H9 (cell line): ENCODE data around the gene ABHD14A. TPM values are rescaled to one million over a fixed set of nuclear protein-coding genes. Genes with fewer than 3 reads are reported as not detected.

Source experiments
- DNase-seq: peaks from one replicate; pipeline ENCODE4 v3.0.0-alpha.2; 2017
- H2AFZ ChIP-seq: one replicate; pipeline ENCODE4 v1.6.1; 2013; ENCODE audit warnings: mild to moderate bottlenecking, low read length, control low read depth, moderate library complexity
- H2AK5ac ChIP-seq: 2 replicates; pipeline ENCODE4 v1.6.1; 2013; ENCODE audit warnings: low read length, control low read depth, mixed read lengths; ENCODE audit not compliant: insufficient read length
- H2BK120ac ChIP-seq: one replicate; pipeline ENCODE4 v1.6.1; 2013; ENCODE audit warnings: low read depth, mild to moderate bottlenecking, low read length, control low read depth, inconsistent platforms; ENCODE audit not compliant: poor library complexity, severe bottlenecking
- H2BK12ac ChIP-seq: 2 replicates; pipeline ENCODE4 v1.6.1; 2013; ENCODE audit warnings: low read length, control low read depth, mixed read lengths, low read depth; ENCODE audit not compliant: insufficient read length
- H2BK15ac ChIP-seq: 2 replicates; pipeline ENCODE4 v1.6.1; 2013; ENCODE audit warnings: low read depth, low read length, control low read depth
- H2BK20ac ChIP-seq: one replicate; pipeline ENCODE4 v1.6.1; 2013; ENCODE audit warnings: low read depth, mild to moderate bottlenecking, low read length, control low read depth, inconsistent platforms; ENCODE audit not compliant: poor library complexity, severe bottlenecking
- H2BK5ac ChIP-seq: 2 replicates; pipeline ENCODE4 v1.6.1; 2013; ENCODE audit warnings: low read length, control low read depth, mixed read lengths; ENCODE audit not compliant: insufficient read length
- H3K14ac ChIP-seq: 2 replicates; pipeline ENCODE4 v1.6.1; 2013; ENCODE audit warnings: low read length, control low read depth; ENCODE audit not compliant: insufficient read depth
- H3K18ac ChIP-seq: 2 replicates; pipeline ENCODE4 v1.6.1; 2013; ENCODE audit warnings: low read depth, mild to moderate bottlenecking, mixed read lengths, low read length, control low read depth; ENCODE audit not compliant: insufficient read length
- H3K23ac ChIP-seq: 2 replicates; pipeline ENCODE4 v1.6.1; 2013; ENCODE audit warnings: low read length, control low read depth, mixed read lengths, low read depth; ENCODE audit not compliant: insufficient read length
- H3K23me2 ChIP-seq: 2 replicates; pipeline ENCODE4 v1.6.1; 2013; ENCODE audit warnings: low read depth, mild to moderate bottlenecking, mixed read lengths, low read length, control low read depth; ENCODE audit not compliant: insufficient read length, poor library complexity, severe bottlenecking
- H3K27ac ChIP-seq: 2 replicates; pipeline ENCODE4 v1.5.1; 2013; ENCODE audit warnings: low read length, control low read depth, mixed read lengths, low read depth; ENCODE audit not compliant: insufficient read length
- H3K27me3 ChIP-seq: 2 replicates; pipeline ENCODE4 v1.6.1; 2013; ENCODE audit warnings: low read length, control low read depth, inconsistent platforms; ENCODE audit not compliant: insufficient read depth
- H3K4ac ChIP-seq: 2 replicates; pipeline ENCODE4 v1.6.1; 2013; ENCODE audit warnings: low read depth, mild to moderate bottlenecking, control low read depth, inconsistent platforms, low read length, moderate library complexity
- H3K4me1 ChIP-seq: 2 replicates; pipeline ENCODE4 v1.6.1; 2013; ENCODE audit warnings: low read length, control low read depth, inconsistent platforms; ENCODE audit not compliant: insufficient read depth
- H3K4me2 ChIP-seq: 2 replicates; pipeline ENCODE4 v1.6.1; 2013; ENCODE audit warnings: low read length, control low read depth, mixed read lengths; ENCODE audit not compliant: insufficient read length, insufficient read depth
- H3K56ac ChIP-seq: 2 replicates; pipeline ENCODE4 v1.6.1; 2013; ENCODE audit warnings: low read depth, mild to moderate bottlenecking, mixed read lengths, low read length, control low read depth; ENCODE audit not compliant: insufficient read length
- H3K79me1 ChIP-seq: 2 replicates; pipeline ENCODE4 v1.6.1; 2013; ENCODE audit warnings: low read depth, mild to moderate bottlenecking, moderate library complexity, low read length, control low read depth, inconsistent platforms; ENCODE audit not compliant: insufficient read depth, poor library complexity, severe bottlenecking
- H3K79me2 ChIP-seq: 2 replicates; pipeline ENCODE4 v1.6.1; 2013; ENCODE audit warnings: low read length, control low read depth, inconsistent platforms; ENCODE audit not compliant: insufficient read depth
- H3K9ac ChIP-seq: 2 replicates; pipeline ENCODE4 v1.6.1; 2013; ENCODE audit warnings: low read length, control low read depth, mixed read lengths; ENCODE audit not compliant: insufficient read length; ENCODE audit errors: extremely low read depth
- H3K9me3 ChIP-seq: one replicate; pipeline ENCODE4 v1.6.1; 2013; ENCODE audit warnings: low read depth, low read length, inconsistent platforms; ENCODE audit not compliant: control insufficient read depth
- H3T11ph ChIP-seq: one replicate; pipeline ENCODE4 v1.6.1; 2013; ENCODE audit warnings: mild to moderate bottlenecking, low read length, control low read depth, inconsistent platforms
- H4K20me1 ChIP-seq: one replicate; pipeline ENCODE4 v1.6.1; 2013; ENCODE audit not compliant: control insufficient read depth, insufficient read length, insufficient read depth
- H4K5ac ChIP-seq: 2 replicates; pipeline ENCODE4 v1.6.1; 2013; ENCODE audit warnings: low read depth, mild to moderate bottlenecking, mixed read lengths, low read length, control low read depth; ENCODE audit not compliant: insufficient read length
- H4K8ac ChIP-seq: replicated peaks from 2 replicates; pipeline ENCODE4 v1.6.1; 2013; ENCODE audit warnings: low read length, control low read depth, mixed read lengths, low read depth; ENCODE audit not compliant: insufficient read length
- H4K91ac ChIP-seq: 2 replicates; pipeline ENCODE4 v1.6.1; 2013; ENCODE audit warnings: low read depth, mild to moderate bottlenecking, moderate library complexity, mixed read lengths, low read length, control low read depth; ENCODE audit not compliant: insufficient read length
- H3K27ac Mint-ChIP-seq, 3 experiments: 2 replicates in 2 of 3; 3 replicates in 1 of 3; pipeline ENCODE4 v1.8.0; 2020 to 2021; ENCODE audit warnings: mixed read lengths in 3 of 3, mild to moderate bottlenecking in 1 of 3, moderate library complexity in 1 of 3
- H3K27me3 Mint-ChIP-seq: 2 replicates; pipeline ENCODE4 v1.8.0; 2021; ENCODE audit warnings: low read depth, mild to moderate bottlenecking, moderate library complexity, mixed read lengths
- H3K36me3 Mint-ChIP-seq, 3 experiments: 2 replicates in 2 of 3; 3 replicates in 1 of 3; pipeline ENCODE4 v1.8.0; 2020 to 2021; ENCODE audit warnings: low read depth in 3 of 3, mixed read lengths in 3 of 3; ENCODE audit not compliant: insufficient read depth in 1 of 3
- H3K4me1 Mint-ChIP-seq, 2 experiments: 2 replicates each; pipeline ENCODE4 v1.8.0; 2020; ENCODE audit warnings: mixed read lengths in 2 of 2
- H3K4me3 Mint-ChIP-seq, 2 experiments: 2 replicates in 1 of 2; 3 replicates in 1 of 2; pipeline ENCODE4 v1.8.0; 2020 to 2021; ENCODE audit warnings: mild to moderate bottlenecking in 2 of 2, mixed read lengths in 2 of 2, moderate library complexity in 1 of 2
- H3K9me3 Mint-ChIP-seq, 2 experiments: 2 replicates in 1 of 2; 3 replicates in 1 of 2; pipeline ENCODE4 v1.8.0; 2020; ENCODE audit warnings: mild to moderate bottlenecking in 2 of 2, mixed read lengths in 2 of 2, moderate library complexity in 1 of 2
- WGBS: extraction: QIAGEN DNeasy Blood & Tissue Kit; methylation state at CpG from one replicate; pipeline ENCODE4 v1.1.7; 2013; ENCODE audit warnings: missing lambda C conversion rate, low lambda C conversion rate, mixed read lengths; ENCODE audit not compliant: insufficient read length; ENCODE audit errors: extremely low coverage; 5-methylcytosine and 5-hydroxymethylcytosine counted together
- total RNA-seq: library from RNA; stranded (reverse); gene quantifications from 2 replicates; pipeline ENCODE4 v1.2.1, GENCODE V29; 2021
- TF ChIP-seq, protein P1 (sequence below): fragments of 200-600 bp; sonication (generic); conservative IDR thresholded peaks from 3 replicates; pipeline ENCODE4 v1.8.0; 2021; ENCODE audit warnings: antibody characterized with exemption, mild to moderate bottlenecking

ABHD14A gene
- total RNA-seq, 1 experiment from 2014 or later, result 3.1 TPM

- peaks cover 4% of the 10 kb centered on the region for H3K27me3 Mint-ChIP-seq
- peak overlapping the region in 1 of 2 experiments; percentile 30; a peak in 2 of 5 replicates for H3K4me3 Mint-ChIP-seq
Observed at GRCh38 chr3:52001443-52001974, 26.6 kb downstream of the ABHD14A start.

More at GRCh38 chr3:52001443-52001974, 26.6 kb downstream of the ABHD14A start:
- H2BK15ac ChIP-seq, result no peak overlapping the region
- no peaks in the 10 kb centered on the region for H3K79me2 ChIP-seq
- no peaks in the 10 kb centered on the region for H3K27me3 ChIP-seq
- no peak overlapping the region for H4K8ac ChIP-seq
- no CpG with 5 or more reads among the region's 18 CpGs for WGBS
- no peak overlapping the region for H4K91ac ChIP-seq
- H2AFZ ChIP-seq, result no peak overlapping the region
- H3K27ac Mint-ChIP-seq, result peak overlapping the region in 1 of 3 experiments; percentile 75; a peak in 2 of 7 replicates
- peaks cover 52 to 56% of the 10 kb centered on the region in 2 experiments for H3K4me1 Mint-ChIP-seq
- no peak overlapping the region for H3K4me2 ChIP-seq
- H3K4ac ChIP-seq, result no peak overlapping the region
- no peak overlapping the region for H2BK12ac ChIP-seq
- TF ChIP-seq, protein P1, sequence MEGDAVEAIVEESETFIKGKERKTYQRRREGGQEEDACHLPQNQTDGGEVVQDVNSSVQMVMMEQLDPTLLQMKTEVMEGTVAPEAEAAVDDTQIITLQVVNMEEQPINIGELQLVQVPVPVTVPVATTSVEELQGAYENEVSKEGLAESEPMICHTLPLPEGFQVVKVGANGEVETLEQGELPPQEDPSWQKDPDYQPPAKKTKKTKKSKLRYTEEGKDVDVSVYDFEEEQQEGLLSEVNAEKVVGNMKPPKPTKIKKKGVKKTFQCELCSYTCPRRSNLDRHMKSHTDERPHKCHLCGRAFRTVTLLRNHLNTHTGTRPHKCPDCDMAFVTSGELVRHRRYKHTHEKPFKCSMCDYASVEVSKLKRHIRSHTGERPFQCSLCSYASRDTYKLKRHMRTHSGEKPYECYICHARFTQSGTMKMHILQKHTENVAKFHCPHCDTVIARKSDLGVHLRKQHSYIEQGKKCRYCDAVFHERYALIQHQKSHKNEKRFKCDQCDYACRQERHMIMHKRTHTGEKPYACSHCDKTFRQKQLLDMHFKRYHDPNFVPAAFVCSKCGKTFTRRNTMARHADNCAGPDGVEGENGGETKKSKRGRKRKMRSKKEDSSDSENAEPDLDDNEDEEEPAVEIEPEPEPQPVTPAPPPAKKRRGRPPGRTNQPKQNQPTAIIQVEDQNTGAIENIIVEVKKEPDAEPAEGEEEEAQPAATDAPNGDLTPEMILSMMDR, result peak; percentile 99
- no peak overlapping the region for H2BK5ac ChIP-seq
- no peak overlapping the region for H2AK5ac ChIP-seq
- H3K18ac ChIP-seq, result no peak overlapping the region
- no peaks in the 10 kb centered on the region for H3K9me3 ChIP-seq
- no peak overlapping the region for H2BK20ac ChIP-seq
- no peak overlapping the region for H3K56ac ChIP-seq
- no peaks in the 10 kb centered on the region for H3K23me2 ChIP-seq
- peaks cover 14% of the 10 kb centered on the region; the same call in 1 of the 2 replicates for H3K4me1 ChIP-seq
- H4K5ac ChIP-seq, result no peak overlapping the region
- H3K36me3 Mint-ChIP-seq, result no peaks in the 10 kb centered on the region; a peak in 1 of 7 replicates
- peaks cover 2% of the 10 kb centered on the region for H4K20me1 ChIP-seq
- no peak overlapping the region for H2BK120ac ChIP-seq
- H3K9me3 Mint-ChIP-seq, result no peaks in the 10 kb centered on the region; a peak in 1 of 5 replicates
- no peak overlapping the region for H3K23ac ChIP-seq
- no peaks in the 10 kb centered on the region for H3K79me1 ChIP-seq
- H3T11ph ChIP-seq, result no peak overlapping the region
- H3K14ac ChIP-seq, result no peak overlapping the region
- H3K27ac ChIP-seq, result no peak overlapping the region
- H3K9ac ChIP-seq, result no peak overlapping the region
- DNase-seq, result peak; percentile 95
